AG10803 (cell line): Measurements from ENCODE around the gene C19orf85.
A peak's percentile ranks its signal among the peaks of the same experiment; 100 is the strongest.
"Not testable (repeated sequence)": the region's sequence is repeated elsewhere in the genome, so short reads cannot be mapped to it uniquely, and the experiment has no call there.

Experiments
- DNase-seq: peaks from one replicate; pipeline ENCODE4 v3.0.0; 2010; ENCODE audit warnings: low read depth
- H3K4me3 ChIP-seq: 2 replicates; pipeline ENCODE4 v1.5.1; 2011; ENCODE audit warnings: mild to moderate bottlenecking, low read length, control low read depth
- TF ChIP-seq, protein P1 (sequence below): conservative IDR thresholded peaks from 2 replicates; pipeline ENCODE4 v1.5.1; 2011; ENCODE audit warnings: mild to moderate bottlenecking, low read length, control low read depth, inconsistent platforms

C19orf85 gene

GRCh38 chr19:55454787-55455243 lies 9.7 kb downstream of the C19orf85 start:
- TF ChIP-seq, protein P1, sequence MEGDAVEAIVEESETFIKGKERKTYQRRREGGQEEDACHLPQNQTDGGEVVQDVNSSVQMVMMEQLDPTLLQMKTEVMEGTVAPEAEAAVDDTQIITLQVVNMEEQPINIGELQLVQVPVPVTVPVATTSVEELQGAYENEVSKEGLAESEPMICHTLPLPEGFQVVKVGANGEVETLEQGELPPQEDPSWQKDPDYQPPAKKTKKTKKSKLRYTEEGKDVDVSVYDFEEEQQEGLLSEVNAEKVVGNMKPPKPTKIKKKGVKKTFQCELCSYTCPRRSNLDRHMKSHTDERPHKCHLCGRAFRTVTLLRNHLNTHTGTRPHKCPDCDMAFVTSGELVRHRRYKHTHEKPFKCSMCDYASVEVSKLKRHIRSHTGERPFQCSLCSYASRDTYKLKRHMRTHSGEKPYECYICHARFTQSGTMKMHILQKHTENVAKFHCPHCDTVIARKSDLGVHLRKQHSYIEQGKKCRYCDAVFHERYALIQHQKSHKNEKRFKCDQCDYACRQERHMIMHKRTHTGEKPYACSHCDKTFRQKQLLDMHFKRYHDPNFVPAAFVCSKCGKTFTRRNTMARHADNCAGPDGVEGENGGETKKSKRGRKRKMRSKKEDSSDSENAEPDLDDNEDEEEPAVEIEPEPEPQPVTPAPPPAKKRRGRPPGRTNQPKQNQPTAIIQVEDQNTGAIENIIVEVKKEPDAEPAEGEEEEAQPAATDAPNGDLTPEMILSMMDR, result peak; percentile 66
- DNase-seq, result peak; percentile 26
- H3K4me3 ChIP-seq, result no peak overlapping the region

DNA sequence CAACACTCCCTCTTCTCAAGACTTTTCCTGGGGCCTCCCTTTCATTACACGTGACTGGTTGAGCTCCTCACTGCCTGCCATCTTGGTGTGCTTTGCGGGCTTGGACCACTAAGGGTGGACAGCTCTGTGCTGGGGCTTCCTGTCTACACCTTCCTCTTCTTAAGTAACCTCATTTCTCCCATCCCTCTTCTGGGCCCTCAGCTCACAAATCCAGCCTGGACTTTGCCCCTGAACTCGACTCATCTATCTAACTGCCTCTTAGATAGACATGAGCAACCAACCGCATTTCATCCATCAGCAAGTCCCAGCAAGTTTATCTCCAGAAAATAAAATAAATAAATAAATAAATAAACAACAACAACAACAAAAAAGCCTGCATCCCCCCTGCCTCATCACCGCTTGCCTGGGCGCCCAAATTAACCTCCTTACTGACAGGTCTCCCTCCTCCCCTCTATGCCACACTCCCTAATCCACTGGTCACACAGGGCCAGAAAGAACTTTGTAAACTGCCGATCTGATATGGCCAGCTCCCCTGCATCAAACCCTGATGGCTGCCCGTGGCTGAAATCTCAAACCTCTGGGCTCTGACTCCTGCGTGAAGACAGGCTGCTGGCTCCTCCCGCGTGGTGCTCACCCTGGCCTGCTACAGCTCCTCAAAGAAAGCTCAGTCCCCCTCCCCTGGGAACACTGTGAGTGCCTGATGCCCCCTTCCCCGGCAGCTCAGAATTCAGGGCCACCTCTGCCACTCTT lies 10.9 kb downstream of the C19orf85 start:
- TF ChIP-seq, protein P1, result no peak
- no peak for DNase-seq

DNA sequence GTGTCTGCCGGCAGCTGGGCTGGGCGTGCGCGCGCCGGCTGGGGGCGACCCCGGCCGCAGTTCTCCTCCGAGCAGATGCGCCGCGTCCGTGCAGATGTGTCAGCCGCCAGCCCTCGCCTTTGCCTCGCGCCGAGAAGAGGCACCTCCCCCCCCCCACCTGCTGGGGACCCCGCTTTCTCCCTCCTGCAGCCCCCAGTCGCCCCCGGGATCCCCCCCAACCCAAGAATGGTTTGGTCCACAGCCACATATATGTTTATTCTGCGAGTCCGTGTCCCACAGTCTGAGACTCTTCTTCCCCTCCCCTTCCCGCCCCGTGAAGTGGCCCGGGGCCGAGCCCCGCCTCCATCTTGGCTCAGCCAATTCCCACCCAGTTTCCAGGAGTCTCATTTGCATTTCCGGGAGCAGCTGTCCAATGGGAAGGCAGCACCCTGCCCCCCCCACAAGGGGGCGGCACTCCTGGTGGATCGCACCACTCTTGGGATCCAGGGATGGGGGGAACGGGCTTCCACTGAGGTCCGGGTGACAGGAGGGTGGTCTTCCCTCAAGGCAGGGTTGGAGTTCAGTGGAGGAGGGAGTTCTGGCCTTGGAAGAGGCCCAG lies 11.7 kb downstream of the C19orf85 start:
- DNase-seq, result peak; percentile 59
- TF ChIP-seq, protein P1, result peak; percentile 21; the same call in 1 of the 2 replicates
- H3K4me3 ChIP-seq, result no peak overlapping the region

More for the DNA sequence above, 10.9 kb downstream of the C19orf85 start:
- H3K4me3 ChIP-seq, result no peak overlapping the region

GRCh38 chr19:55451965-55452748 lies 12.4 kb downstream of the C19orf85 start:
- no peak for DNase-seq
- no peak overlapping the region for H3K4me3 ChIP-seq
- TF ChIP-seq, protein P1, result no peak

GRCh38 chr19:55451163-55451964 lies 13.2 kb downstream of the C19orf85 start:
- TF ChIP-seq, protein P1, result no peak
- no peak for DNase-seq
- H3K4me3 ChIP-seq, result no peak overlapping the region

DNA sequence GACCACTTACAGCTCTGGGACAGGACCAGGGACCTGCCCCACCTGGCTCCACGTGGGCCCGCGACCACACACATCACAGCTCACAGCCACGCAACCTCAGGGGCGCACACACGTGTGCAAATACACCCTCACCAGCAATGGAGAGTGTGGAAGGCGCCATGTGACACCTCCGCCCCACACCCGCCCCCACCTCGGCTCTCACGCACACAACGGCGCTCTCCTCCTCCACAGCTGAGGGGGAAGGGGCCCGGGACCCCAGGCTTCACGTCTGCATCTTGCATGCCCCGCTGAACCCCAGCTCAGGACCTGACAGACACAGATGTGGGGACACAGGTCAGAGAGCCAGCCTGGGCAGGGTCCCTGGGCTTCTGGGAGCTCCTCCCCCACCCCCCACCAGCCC lies 15.1 kb downstream of the C19orf85 start:
- H3K4me3 ChIP-seq, result no peak overlapping the region
- TF ChIP-seq, protein P1, result no peak
- no peak for DNase-seq

DNA sequence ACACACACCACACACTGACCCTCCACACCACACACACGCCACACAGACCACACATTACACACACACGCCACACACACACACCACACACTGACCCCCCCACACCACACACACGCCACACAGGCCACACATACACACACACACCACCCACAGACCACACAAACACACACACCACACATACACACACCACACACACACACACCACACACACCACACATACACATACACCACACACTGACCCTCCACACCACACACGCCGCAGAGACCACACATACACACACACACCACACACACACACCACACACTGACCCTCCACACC lies 16.4 kb downstream of the C19orf85 start:
- not testable (repeated sequence) for DNase-seq, H3K4me3 ChIP-seq
